IMR-90 (cell line): ENCODE measurements around the gene USP24. TPM values are rescaled to one million over a fixed set of nuclear protein-coding genes. Genes with fewer than 3 reads are reported as not detected.

ENCODE experiments used
- ATAC-seq: fragments of 200-7000 bp; cut with Tn5 transposase; 2 replicates; pipeline ENCODE4 v1.9.1; 2020; ENCODE audit warnings: low read depth, mild to moderate bottlenecking, moderate library complexity
- BruUV-seq: library from RNA; stranded (reverse); fragments of 400-500 nt; replicated peaks from 2 replicates; lab custom pipeline; 2021; lab: Mats Ljungman, UMichigan
- CTCF ChIA-PET: fragments of 300-600 bp; formaldehyde crosslinking; extraction: SDS; loops from one replicate; lab custom pipeline; 2021; ENCODE audit warnings: antibody characterized with exemption; lab: Yijun Ruan, JAX
- POLR2A ChIA-PET: fragments of 300-600 bp; sonication (Branson Sonifier 250); formaldehyde crosslinking; loops from one replicate; lab custom pipeline; 2022; ENCODE audit warnings: antibody characterized with exemption; ENCODE audit not compliant: unreplicated experiment; lab: Charles Lee
- DNase-seq: peaks from one replicate; pipeline ENCODE4 v3.0.0; 2013
- H2AFZ ChIP-seq: replicated peaks from 2 replicates; pipeline ENCODE3; 2013; ENCODE audit warnings: low read length, mild to moderate bottlenecking; ENCODE audit not compliant: poor library complexity
- H2AK5ac ChIP-seq: 2 replicates; pipeline ENCODE4 v1.6.1; 2013; ENCODE audit warnings: low read depth, low read length, inconsistent platforms
- H2AK9ac ChIP-seq: replicated peaks from 2 replicates; pipeline ENCODE3; 2013; ENCODE audit warnings: mild to moderate bottlenecking, low read depth, low read length, moderate library complexity; ENCODE audit not compliant: poor library complexity
- H2BK120ac ChIP-seq: 2 replicates; pipeline ENCODE4 v1.6.1; 2013; ENCODE audit warnings: low read depth, low read length, inconsistent platforms
- H2BK15ac ChIP-seq: 3 replicates; pipeline ENCODE4 v1.6.1; 2013; ENCODE audit warnings: low read depth, low read length, inconsistent platforms
- H2BK20ac ChIP-seq: 2 replicates; pipeline ENCODE4 v1.6.1; 2013; ENCODE audit warnings: low read depth, mild to moderate bottlenecking, inconsistent platforms, low read length, moderate library complexity
- H2BK5ac ChIP-seq: 2 replicates; pipeline ENCODE4 v1.6.1; 2013; ENCODE audit warnings: mild to moderate bottlenecking, low read depth, low read length, inconsistent platforms; ENCODE audit not compliant: poor library complexity, severe bottlenecking
- H3K14ac ChIP-seq: replicated peaks from 2 replicates; pipeline ENCODE4 v1.6.1; 2013; ENCODE audit warnings: low read depth, low read length, inconsistent platforms
- H3K18ac ChIP-seq: 2 replicates; pipeline ENCODE4 v1.6.1; 2013; ENCODE audit warnings: low read depth, low read length, control low read depth
- H3K23ac ChIP-seq: 2 replicates; pipeline ENCODE4 v1.6.1; 2013; ENCODE audit warnings: low read depth, low read length, inconsistent platforms
- H3K27ac ChIP-seq: 2 replicates; pipeline ENCODE4 v1.5.1; 2013; ENCODE audit warnings: mild to moderate bottlenecking, control low read depth, low read length; ENCODE audit not compliant: insufficient read depth
- H3K27me3 ChIP-seq: 2 replicates; pipeline ENCODE4 v1.6.1; 2013; ENCODE audit warnings: low read length; ENCODE audit not compliant: control insufficient read depth, insufficient read depth
- H3K36me3 ChIP-seq: 2 replicates; pipeline ENCODE4 v1.6.1; 2013; ENCODE audit warnings: low read length, mixed read lengths; ENCODE audit not compliant: control insufficient read depth, insufficient read depth
- H3K4ac ChIP-seq: 2 replicates; pipeline ENCODE4 v1.6.1; 2013; ENCODE audit warnings: low read depth, low read length, inconsistent platforms
- H3K4me1 ChIP-seq: 2 replicates; pipeline ENCODE4 v1.6.1; 2013; ENCODE audit warnings: low read length, mixed read lengths; ENCODE audit not compliant: control insufficient read depth, insufficient read depth
- H3K4me2 ChIP-seq: 2 replicates; pipeline ENCODE4 v1.6.1; 2013; ENCODE audit warnings: low read depth, mild to moderate bottlenecking, control low read depth, low read length, moderate library complexity
- H3K4me3 ChIP-seq: 2 replicates; pipeline ENCODE4 v1.5.1; 2013; ENCODE audit warnings: low read depth, mild to moderate bottlenecking, control low read depth, low read length, moderate library complexity; ENCODE audit not compliant: insufficient read depth
- H3K56ac ChIP-seq: 2 replicates; pipeline ENCODE4 v1.6.1; 2013; ENCODE audit warnings: low read length, inconsistent platforms; ENCODE audit not compliant: insufficient read depth; ENCODE audit errors: extremely low read depth
- H3K79me1 ChIP-seq, 2 experiments: 2 replicates each; pipeline ENCODE4 v1.6.1; 2013; ENCODE audit warnings: low read length in 2 of 2, inconsistent platforms in 1 of 2, low read depth in 1 of 2
- H3K9ac ChIP-seq: 2 replicates; pipeline ENCODE4 v1.6.1; 2013; ENCODE audit warnings: low read depth, low read length, control low read depth
- H3K9me1 ChIP-seq: 2 replicates; pipeline ENCODE4 v1.6.1; 2013; ENCODE audit warnings: low read length, inconsistent platforms; ENCODE audit not compliant: insufficient read depth
- H3K9me3 ChIP-seq: 2 replicates; pipeline ENCODE4 v1.6.1; 2013; ENCODE audit warnings: low read length; ENCODE audit not compliant: control insufficient read depth, insufficient read depth
- H4K20me1 ChIP-seq: 2 replicates; pipeline ENCODE4 v1.6.1; 2013; ENCODE audit warnings: low read length, inconsistent platforms; ENCODE audit not compliant: insufficient read depth
- H4K5ac ChIP-seq: 2 replicates; pipeline ENCODE4 v1.6.1; 2013; ENCODE audit warnings: mild to moderate bottlenecking, low read depth, low read length, control low read depth
- H4K8ac ChIP-seq, 2 experiments: 2 replicates each; pipeline ENCODE4 v1.6.1; 2013; ENCODE audit warnings: low read depth in 2 of 2, low read length in 2 of 2, control low read depth in 1 of 2, inconsistent platforms in 1 of 2
- H4K91ac ChIP-seq: 2 replicates; pipeline ENCODE4 v1.6.1; 2013; ENCODE audit warnings: low read depth, low read length, inconsistent platforms; ENCODE audit not compliant: insufficient read depth
- CEBPB ChIP-seq: IDR thresholded peaks from 2 replicates; pipeline ENCODE4 v1.6.1; 2012; ENCODE audit warnings: low read depth, low read length, improper control_type of control experiment
- CTCF ChIP-seq: conservative IDR thresholded peaks from 2 replicates; pipeline ENCODE4 v1.5.1; 2012; ENCODE audit warnings: mild to moderate bottlenecking, low read depth, low read length, improper control_type of control experiment
- FOS ChIP-seq: fragments of 150-350 bp; IDR thresholded peaks from 2 replicates; pipeline ENCODE4 v1.6.1; 2016; ENCODE audit warnings: low read depth, low read length
- MAFK ChIP-seq: IDR thresholded peaks from 2 replicates; pipeline ENCODE4 v1.6.1; 2012; ENCODE audit warnings: low read depth, low read length, improper control_type of control experiment
- MAZ ChIP-seq: IDR thresholded peaks from 2 replicates; pipeline ENCODE4 v1.6.1; 2012; ENCODE audit warnings: low read depth, mild to moderate bottlenecking, low read length, improper control_type of control experiment, moderate library complexity, borderline replicate concordance
- POLR2A ChIP-seq: IDR thresholded peaks from 2 replicates; pipeline ENCODE4 v1.6.1; 2012; ENCODE audit warnings: mild to moderate bottlenecking, low read depth, low read length
- RAD21 ChIP-seq: IDR thresholded peaks from 2 replicates; pipeline ENCODE4 v1.6.1; 2012; ENCODE audit warnings: low read length, improper control_type of control experiment
- SMC3 ChIP-seq: fragments of 150-350 bp; IDR thresholded peaks from 2 replicates; pipeline ENCODE4 v1.6.1; 2016; ENCODE audit warnings: low read depth, mild to moderate bottlenecking, antibody characterized with exemption, low read length, moderate library complexity
- WGBS, 2 experiments: methylation state at CpG; one replicate each; pipeline versions ENCODE4 v1.1.5 to v1.1.7; 2013; ENCODE audit warnings: missing lambda C conversion rate in 2 of 2; ENCODE audit not compliant: insufficient read length in 1 of 2; ENCODE audit errors: extremely low coverage in 2 of 2; 5-methylcytosine and 5-hydroxymethylcytosine counted together
- dilution Hi-C: fragments of 300-500 bp; cut with HindIII; formaldehyde crosslinking; loops from one replicate; pipeline ENCODE4 v1.14.3; 2018; ENCODE audit warnings: low sequenced_read_pairs; ENCODE audit not compliant: unreplicated experiment
- in situ Hi-C: fragments of 300-500 bp; cut with MboI; formaldehyde crosslinking; loops from 3 replicates; pipeline ENCODE4 v1.14.3; 2019; ENCODE audit warnings: low sequenced_read_pairs, inconsistent platforms, mixed read lengths
- intact Hi-C: fragments of 100-400 bp; cut with micrococcal nuclease; formaldehyde crosslinking; loops from 2 replicates; pipeline ENCODE4 v1.10.0; 2022
- polyA plus RNA-seq, 3 experiments: library from polyadenylated mRNA; depleted of rRNA; stranded (reverse); fragments of >200 nt; gene quantifications; 2 replicates each; pipeline ENCODE4 v1.2.3, GENCODE V29; 2012; ENCODE audit warnings: low replicate concordance in 1 of 3
- total RNA-seq: library from RNA; depleted of rRNA; stranded (reverse); fragments of >200 nt; gene quantifications from 2 replicates; pipeline ENCODE4 v1.2.3, GENCODE V29; 2012

Gene USP24
- total and polyA plus RNA-seq, 2 of the 4 experiments (the other 2 are of a cell fraction) = 8.4 to 36.7 TPM

- in situ Hi-C loops = no loop called here
- BruUV-seq = no TSS peak
- POLR2A ChIA-PET = no interaction called here
- Histone ChIP-seq H3K4me1 (no peaks in the 10 kb centered on the region), H4K5ac (no peak overlapping the region), H2AK9ac (no peak overlapping the region), H4K20me1 (no peaks in the 10 kb centered on the region), H2BK5ac (no peak overlapping the region), H2AK5ac (no peak overlapping the region), H4K8ac (no peak overlapping the region), H3K14ac (no peak overlapping the region), H3K36me3 (peaks cover 37% of the 10 kb centered on the region), H3K4ac (no peak overlapping the region), H3K56ac (no peak overlapping the region), H3K9ac (no peak overlapping the region), H4K91ac (no peak overlapping the region), H3K27me3 (no peaks in the 10 kb centered on the region), H3K27ac (no peak overlapping the region), H3K4me3 (no peak overlapping the region), H3K18ac (no peak overlapping the region), H3K9me3 (no peaks in the 10 kb centered on the region), H3K23ac (no peak overlapping the region), H3K4me2 (no peak overlapping the region), H3K79me1 (peaks cover 0 to 17% of the 10 kb centered on the region in 2 experiments; a peak in 2 of 4 replicates), H2BK20ac (no peak overlapping the region), H3K9me1 (peaks cover 10% of the 10 kb centered on the region; the same call in 1 of the 2 replicates), H2BK15ac (no peak overlapping the region), H2BK120ac (no peak overlapping the region), H2AFZ (no peak overlapping the region)
- CTCF ChIA-PET = interaction anchor here (1.0 kb wide), 1 partner anchor 18 kb away, joined by 4 read pairs; no protein-coding TSS in a partner anchor
- intact Hi-C loops = loop anchor here (5.0 kb wide), 1 partner anchor 33 kb away; no protein-coding TSS in a partner anchor
- TF ChIP-seq MAZ (no peak), CTCF (no peak), FOS (no peak), POLR2A (no peak), RAD21 (no peak), SMC3 (no peak), CEBPB (no peak), MAFK (no peak)
- 89% methylated on average over 4 of the region's 5 CpGs; no CpG with 5 or more reads in 1 of the 2 experiments for WGBS, 2 experiments
- dilution Hi-C loops = no loop called here
- DNase-seq (no peak), ATAC-seq (no peak)
Measured at GRCh38 chr1:55120538-55120937, 94.6 kb downstream of the USP24 start.
